PC-9 (cell line): ENCODE results near the gene SDCCAG8. TPM values are rescaled to one million over a fixed set of nuclear protein-coding genes. Genes with fewer than 3 reads are reported as not detected.

Experiments used
- BruUV-seq: library from RNA; stranded (reverse); fragments of 400-500 nt; replicated peaks from 2 replicates; lab custom pipeline; 2021; lab: Mats Ljungman, UMichigan
- CTCF ChIA-PET: fragments of 300-600 bp; sonication (Branson Sonifier 250); formaldehyde crosslinking; loops from one replicate; lab custom pipeline; 2022; ENCODE audit warnings: antibody characterized with exemption; lab: Charles Lee
- POLR2A ChIA-PET: fragments of 300-600 bp; sonication (Branson Sonifier 250); formaldehyde crosslinking; loops from one replicate; lab custom pipeline; 2022; ENCODE audit warnings: antibody characterized with exemption; ENCODE audit not compliant: unreplicated experiment; lab: Charles Lee
- DNase-seq, 2 experiments: peaks; one replicate each; pipeline versions ENCODE4 v3.0.0 to v3.0.0-alpha.2; 2015 to 2022; ENCODE audit warnings: mixed read lengths in 1 of 2
- H2AFZ ChIP-seq: fragments of 200-600 bp; sonication (generic); 2 replicates; pipeline ENCODE4 v1.8.1; 2017; ENCODE audit warnings: antibody characterized with exemption
- H3F3A ChIP-seq: fragments of 200-600 bp; sonication (generic); 2 replicates; pipeline ENCODE4 v1.8.1; 2017; ENCODE audit warnings: antibody characterized with exemption, mild to moderate bottlenecking, low read depth; ENCODE audit not compliant: insufficient read depth
- H3K27ac ChIP-seq: fragments of 200-600 bp; sonication (generic); 2 replicates; pipeline ENCODE4 v1.6.1; 2016; ENCODE audit warnings: mixed run types
- H3K27me3 ChIP-seq: fragments of 200-600 bp; sonication (generic); 2 replicates; pipeline ENCODE4 v1.6.1; 2016; ENCODE audit warnings: low read depth, mixed run types; ENCODE audit not compliant: insufficient read depth
- H3K36me3 ChIP-seq: fragments of 200-600 bp; sonication (generic); 2 replicates; pipeline ENCODE4 v1.6.1; 2016; ENCODE audit warnings: low read depth, mixed run types
- H3K4me1 ChIP-seq: fragments of 200-600 bp; sonication (generic); replicated peaks from 2 replicates; pipeline ENCODE4 v1.6.1; 2016; ENCODE audit warnings: mixed run types; ENCODE audit not compliant: insufficient read depth
- H3K4me2 ChIP-seq: fragments of 200-600 bp; sonication (generic); 2 replicates; pipeline ENCODE4 v1.6.1; 2017; ENCODE audit warnings: mixed run types
- H3K4me3 ChIP-seq: fragments of 200-600 bp; sonication (generic); 2 replicates; pipeline ENCODE4 v1.6.1; 2016; ENCODE audit warnings: mixed run types
- H3K79me2 ChIP-seq: fragments of 200-600 bp; sonication (generic); 2 replicates; pipeline ENCODE4 v1.6.1; 2017; ENCODE audit warnings: low read depth, mixed run types
- H3K9me2 ChIP-seq: fragments of 200-600 bp; sonication (generic); 2 replicates; pipeline ENCODE4 v1.8.1; 2017; ENCODE audit warnings: mild to moderate bottlenecking; ENCODE audit not compliant: insufficient read depth
- H3K9me3 ChIP-seq: fragments of 200-600 bp; sonication (generic); 2 replicates; pipeline ENCODE4 v1.8.1; 2016; ENCODE audit warnings: low read depth; ENCODE audit not compliant: insufficient read depth
- H4K20me1 ChIP-seq: fragments of 200-600 bp; sonication (generic); 2 replicates; pipeline ENCODE4 v1.8.1; 2017; ENCODE audit not compliant: insufficient read depth
- CTCF ChIP-seq: fragments of 200-600 bp; sonication (generic); conservative IDR thresholded peaks from 2 replicates; pipeline ENCODE4 v1.6.1; 2017; ENCODE audit warnings: mixed run types, antibody characterized with exemption, mild to moderate bottlenecking, moderate library complexity
- EZH2 ChIP-seq: fragments of 200-600 bp; sonication (generic); IDR thresholded peaks from 2 replicates; pipeline ENCODE4 v1.8.0; 2017; ENCODE audit warnings: antibody characterized with exemption, low read depth
- intact Hi-C: fragments of 100-400 bp; cut with micrococcal nuclease; formaldehyde crosslinking; loops from one replicate; pipeline ENCODE4 v1.10.0; 2022; ENCODE audit not compliant: unreplicated experiment
- total RNA-seq: library from RNA; stranded (reverse); gene quantifications from 2 replicates; pipeline ENCODE4 v1.2.3, GENCODE V29; 2021

SDCCAG8 gene
- total RNA-seq, 1 experiment from 2014 or later = 22.7 TPM

- no peaks in the 10 kb centered on the region for H3K4me1 ChIP-seq
- H3K4me3 ChIP-seq = no peak overlapping the region
- TF ChIP-seq CTCF (no peak), EZH2 (no peak)
- no peaks in the 10 kb centered on the region for H3K79me2 ChIP-seq
- intact Hi-C loops = no loop called here
- H3K9me2 ChIP-seq = no peaks in the 10 kb centered on the region
- no peaks in the 10 kb centered on the region for H3K27me3 ChIP-seq
- no peaks in the 10 kb centered on the region for H3F3A ChIP-seq
- no peaks in the 10 kb centered on the region for H4K20me1 ChIP-seq
- ChIA-PET CTCF (no interaction called here), POLR2A (no interaction called here)
- no TSS peak for BruUV-seq
- no peak overlapping the region for H3K27ac ChIP-seq
- H3K36me3 ChIP-seq = peaks cover 21% of the 10 kb centered on the region
- H2AFZ ChIP-seq = no peak overlapping the region
- H3K9me3 ChIP-seq = no peaks in the 10 kb centered on the region
- H3K4me2 ChIP-seq = no peak overlapping the region
- no peak for DNase-seq
These were observed 251.3 kb downstream of the SDCCAG8 start for GRCh38 chr1:243507001-243507671.

GRCh38 chr1:243507672-243508302, 251.9 kb downstream of the SDCCAG8 start:
- no peak overlapping the region for H3K4me3 ChIP-seq
- no peaks in the 10 kb centered on the region for H3F3A ChIP-seq
- POLR2A ChIA-PET = no interaction called here
- H3K4me2 ChIP-seq = no peak overlapping the region
- DNase-seq = no peak
- H3K36me3 ChIP-seq = peaks cover 21% of the 10 kb centered on the region
- CTCF ChIA-PET = no interaction called here
- TF ChIP-seq EZH2 (no peak), CTCF (no peak)
- H3K27ac ChIP-seq = no peak overlapping the region
- intact Hi-C loops = no loop called here
- BruUV-seq = no TSS peak
- no peaks in the 10 kb centered on the region for H4K20me1 ChIP-seq
- H3K9me3 ChIP-seq = no peaks in the 10 kb centered on the region
- H3K4me1 ChIP-seq = no peaks in the 10 kb centered on the region
- H3K79me2 ChIP-seq = no peaks in the 10 kb centered on the region
- H3K27me3 ChIP-seq = no peaks in the 10 kb centered on the region
- H3K9me2 ChIP-seq = no peaks in the 10 kb centered on the region
- no peak overlapping the region for H2AFZ ChIP-seq

- Histone ChIP-seq H3K36me3 (peaks cover 18% of the 10 kb centered on the region), H3K4me1 (no peaks in the 10 kb centered on the region), H3K9me3 (no peaks in the 10 kb centered on the region), H3K79me2 (no peaks in the 10 kb centered on the region), H3K27ac (no peak overlapping the region), H3K4me3 (no peak overlapping the region), H4K20me1 (no peaks in the 10 kb centered on the region), H2AFZ (no peak overlapping the region), H3F3A (no peaks in the 10 kb centered on the region), H3K9me2 (no peaks in the 10 kb centered on the region), H3K27me3 (no peaks in the 10 kb centered on the region), H3K4me2 (no peak overlapping the region)
- intact Hi-C loops = no loop called here
- BruUV-seq = no TSS peak
- CTCF ChIA-PET = no interaction called here
- POLR2A ChIA-PET = no interaction called here
- TF ChIP-seq EZH2 = no peak
- no peak for TF ChIP-seq CTCF
- no peak for DNase-seq
These were observed 252.5 kb downstream of the SDCCAG8 start for GRCh38 chr1:243508303-243508713.
